GM23338 (cell line): ENCODE data around the gene NCDN. TPM values are rescaled to one million over a fixed set of nuclear protein-coding genes. Genes with fewer than 3 reads are reported as not detected.

Experiments used
- ATAC-seq: fragments of 200-7000 bp; cut with Tn5 transposase; 3 replicates; pipeline ENCODE4 v1.9.1; 2020
- DNase-seq: peaks from one replicate; pipeline ENCODE4 v3.0.0-alpha.2; 2015; ENCODE audit warnings: low spot score
- H2AFZ ChIP-seq: fragments of 200-600 bp; sonication (generic); 2 replicates; pipeline ENCODE4 v1.8.0; 2016; ENCODE audit warnings: antibody characterized with exemption, mild to moderate bottlenecking, moderate library complexity
- H3F3A ChIP-seq: fragments of 200-600 bp; sonication (generic); replicated peaks from 2 replicates; pipeline ENCODE4 v1.8.0; 2017; ENCODE audit warnings: antibody characterized with exemption, mixed run types, low read depth
- H3K27ac ChIP-seq: fragments of 200-600 bp; sonication (generic); 2 replicates; pipeline ENCODE4 v1.6.1; 2016; ENCODE audit warnings: low read depth
- H3K27me3 ChIP-seq: fragments of 200-600 bp; sonication (generic); 2 replicates; pipeline ENCODE4 v1.8.0; 2016; ENCODE audit warnings: mild to moderate bottlenecking, mixed run types, moderate library complexity; ENCODE audit not compliant: insufficient read depth
- H3K36me3 ChIP-seq: fragments of 200-600 bp; sonication (generic); 2 replicates; pipeline ENCODE4 v1.8.0; 2016; ENCODE audit warnings: mild to moderate bottlenecking; ENCODE audit not compliant: insufficient read depth
- H3K4me1 ChIP-seq: fragments of 200-600 bp; sonication (generic); 2 replicates; pipeline ENCODE4 v1.8.0; 2016; ENCODE audit warnings: mild to moderate bottlenecking, moderate library complexity; ENCODE audit not compliant: insufficient read depth
- H3K4me2 ChIP-seq: fragments of 200-600 bp; sonication (generic); 2 replicates; pipeline ENCODE4 v1.7.1; 2017; ENCODE audit warnings: mixed run types
- H3K4me3 ChIP-seq: fragments of 200-600 bp; sonication (generic); 2 replicates; pipeline ENCODE4 v1.6.1; 2016; ENCODE audit warnings: mixed run types
- H3K79me2 ChIP-seq: fragments of 200-600 bp; sonication (generic); replicated peaks from 2 replicates; pipeline ENCODE4 v1.8.0; 2017; ENCODE audit warnings: mild to moderate bottlenecking; ENCODE audit not compliant: insufficient read depth
- H3K9me2 ChIP-seq: fragments of 200-600 bp; sonication (generic); 2 replicates; pipeline ENCODE4 v1.8.0; 2017; ENCODE audit not compliant: insufficient read depth
- H4K20me1 ChIP-seq: fragments of 200-600 bp; sonication (generic); replicated peaks from 2 replicates; pipeline ENCODE4 v1.8.0; 2017; ENCODE audit warnings: mild to moderate bottlenecking; ENCODE audit not compliant: insufficient read depth
- H3K27ac Mint-ChIP-seq: 2 replicates; pipeline ENCODE4 v1.8.0; 2020; ENCODE audit warnings: inconsistent platforms, mild to moderate bottlenecking, moderate library complexity, mixed read lengths
- H3K27me3 Mint-ChIP-seq: 3 replicates; pipeline ENCODE4 v1.8.0; 2022; ENCODE audit warnings: low read depth, mild to moderate bottlenecking, moderate library complexity, mixed read lengths, inconsistent platforms; ENCODE audit not compliant: insufficient read depth, poor library complexity
- H3K36me3 Mint-ChIP-seq: 3 replicates; pipeline ENCODE4 v1.8.0; 2021; ENCODE audit warnings: low read depth, mild to moderate bottlenecking, inconsistent platforms, moderate library complexity, mixed read lengths
- H3K4me1 Mint-ChIP-seq: 3 replicates; pipeline ENCODE4 v1.8.0; 2020; ENCODE audit warnings: mild to moderate bottlenecking, inconsistent platforms, mixed read lengths
- H3K4me3 Mint-ChIP-seq: 3 replicates; pipeline ENCODE4 v1.8.0; 2021; ENCODE audit warnings: moderate library complexity, mild to moderate bottlenecking, inconsistent platforms, mixed read lengths
- H3K9me3 Mint-ChIP-seq: 3 replicates; pipeline ENCODE4 v1.8.0; 2020; ENCODE audit warnings: moderate library complexity, mild to moderate bottlenecking, inconsistent platforms, mixed read lengths
- CREB1 ChIP-seq: fragments of 250-450 bp; sonication (Bioruptor Pico); IDR thresholded peaks from 2 replicates; pipeline ENCODE4 v1.5.0; 2020; ENCODE audit warnings: low read depth, mild to moderate bottlenecking, moderate library complexity
- CTCF ChIP-seq, 2 experiments: fragments of 200-600 bp in 1 of 2; sonication (generic) in 1 of 2; conservative IDR thresholded peaks; 2 replicates each; pipeline versions ENCODE4 v1.5.1 to v1.6.1; 2016 to 2017; ENCODE audit warnings: antibody characterized with exemption in 2 of 2, low read depth in 2 of 2, mild to moderate bottlenecking in 2 of 2, moderate library complexity in 1 of 2
- NANOG ChIP-seq: IDR thresholded peaks from 2 replicates; pipeline ENCODE4 v1.6.1; 2016; ENCODE audit warnings: antibody characterized with exemption, borderline replicate concordance
- POLR2AphosphoS5 ChIP-seq: IDR thresholded peaks from 2 replicates; pipeline ENCODE4 v1.6.1; 2016; ENCODE audit warnings: antibody characterized with exemption, low read depth
- polyA plus RNA-seq: library from polyadenylated mRNA; unstranded; fragments of >200 nt; fragmentation: Nextera tagmentation; extraction: Ambion mirVana; gene quantifications from 2 replicates; pipeline ENCODE4 v1.2.1, GENCODE V29; 2016
- total RNA-seq: library from RNA; depleted of rRNA; stranded (reverse); fragments of >200 nt; shearing (Covaris generic); gene quantifications from 2 replicates; pipeline ENCODE4 v1.2.3, GENCODE V29; 2014
- TF ChIP-seq, protein P1 (sequence below): IDR thresholded peaks from one replicate; pipeline ENCODE4 v1.6.1; 2018; ENCODE audit warnings: antibody characterized with exemption; ENCODE audit not compliant: unreplicated experiment

Gene NCDN
- total and polyA plus RNA-seq, 2 experiments from 2014 or later, result 13.2 to 44.2 TPM

DNA sequence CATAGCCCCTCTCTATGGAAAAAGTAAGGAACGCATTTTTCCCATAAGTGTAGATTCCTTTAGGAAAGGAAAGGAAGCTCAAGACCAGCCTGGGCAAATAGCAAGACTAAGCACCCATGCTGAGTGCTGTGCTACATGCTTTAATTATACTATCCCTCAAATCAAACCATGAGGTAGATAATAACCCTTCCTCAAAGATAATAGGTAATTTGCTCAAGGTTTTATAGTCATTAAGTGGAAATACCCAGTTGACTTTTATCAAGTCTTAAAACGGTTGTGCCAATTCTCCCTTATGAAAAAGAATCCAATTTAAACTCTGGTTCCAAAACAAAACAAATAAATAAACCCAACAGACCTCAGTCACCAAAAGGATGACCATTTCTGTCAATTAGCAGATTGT lies 3.7 kb upstream of the NCDN start:
- Histone ChIP-seq H3K4me3 (peak overlapping the region; percentile 91), H2AFZ (no peak overlapping the region), H3K36me3 (peaks cover 7% of the 10 kb centered on the region; the same call in 1 of the 2 replicates), H3K79me2 (peaks cover 72% of the 10 kb centered on the region), H3K9me2 (no peaks in the 10 kb centered on the region), H3K27me3 (no peaks in the 10 kb centered on the region), H4K20me1 (no peaks in the 10 kb centered on the region), H3K4me2 (peak overlapping the region; percentile 66), H3K4me1 (peaks cover 30% of the 10 kb centered on the region), H3F3A (peaks cover 13% of the 10 kb centered on the region), H3K27ac (peak overlapping the region; percentile 96)
- Mint-ChIP-seq H3K27me3 (peaks cover 13% of the 10 kb centered on the region), H3K9me3 (peaks cover 3% of the 10 kb centered on the region; the same call in 1 of the 3 replicates), H3K36me3 (peaks cover 43% of the 10 kb centered on the region), H3K4me1 (peaks cover 41% of the 10 kb centered on the region), H3K4me3 (peak overlapping the region; percentile 98), H3K27ac (peak overlapping the region; percentile 91)
- no peak for ATAC-seq
- TF ChIP-seq CREB1 (CRISPR knock-in tag) (no peak), NANOG (no peak)
- TF ChIP-seq, protein P1, sequence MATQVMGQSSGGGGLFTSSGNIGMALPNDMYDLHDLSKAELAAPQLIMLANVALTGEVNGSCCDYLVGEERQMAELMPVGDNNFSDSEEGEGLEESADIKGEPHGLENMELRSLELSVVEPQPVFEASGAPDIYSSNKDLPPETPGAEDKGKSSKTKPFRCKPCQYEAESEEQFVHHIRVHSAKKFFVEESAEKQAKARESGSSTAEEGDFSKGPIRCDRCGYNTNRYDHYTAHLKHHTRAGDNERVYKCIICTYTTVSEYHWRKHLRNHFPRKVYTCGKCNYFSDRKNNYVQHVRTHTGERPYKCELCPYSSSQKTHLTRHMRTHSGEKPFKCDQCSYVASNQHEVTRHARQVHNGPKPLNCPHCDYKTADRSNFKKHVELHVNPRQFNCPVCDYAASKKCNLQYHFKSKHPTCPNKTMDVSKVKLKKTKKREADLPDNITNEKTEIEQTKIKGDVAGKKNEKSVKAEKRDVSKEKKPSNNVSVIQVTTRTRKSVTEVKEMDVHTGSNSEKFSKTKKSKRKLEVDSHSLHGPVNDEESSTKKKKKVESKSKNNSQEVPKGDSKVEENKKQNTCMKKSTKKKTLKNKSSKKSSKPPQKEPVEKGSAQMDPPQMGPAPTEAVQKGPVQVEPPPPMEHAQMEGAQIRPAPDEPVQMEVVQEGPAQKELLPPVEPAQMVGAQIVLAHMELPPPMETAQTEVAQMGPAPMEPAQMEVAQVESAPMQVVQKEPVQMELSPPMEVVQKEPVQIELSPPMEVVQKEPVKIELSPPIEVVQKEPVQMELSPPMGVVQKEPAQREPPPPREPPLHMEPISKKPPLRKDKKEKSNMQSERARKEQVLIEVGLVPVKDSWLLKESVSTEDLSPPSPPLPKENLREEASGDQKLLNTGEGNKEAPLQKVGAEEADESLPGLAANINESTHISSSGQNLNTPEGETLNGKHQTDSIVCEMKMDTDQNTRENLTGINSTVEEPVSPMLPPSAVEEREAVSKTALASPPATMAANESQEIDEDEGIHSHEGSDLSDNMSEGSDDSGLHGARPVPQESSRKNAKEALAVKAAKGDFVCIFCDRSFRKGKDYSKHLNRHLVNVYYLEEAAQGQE, result no peak
- no peak for DNase-seq

- H3K27ac Mint-ChIP-seq, result peak overlapping the region; percentile 93
- peak; percentile 57 for ATAC-seq
Measured at GRCh38 chr1:35554266-35555211, 3.1 kb upstream of the NCDN start.

More at GRCh38 chr1:35554266-35555211, 3.1 kb upstream of the NCDN start:
- H3K36me3 Mint-ChIP-seq, result peaks cover 38% of the 10 kb centered on the region
- H3K4me1 ChIP-seq, result peaks cover 34% of the 10 kb centered on the region
- no peaks in the 10 kb centered on the region for H3K9me2 ChIP-seq
- H3K4me2 ChIP-seq, result peak overlapping the region; percentile 71
- no peaks in the 10 kb centered on the region for H4K20me1 ChIP-seq
- H3K27me3 Mint-ChIP-seq, result peaks cover 14% of the 10 kb centered on the region
- peaks cover 7% of the 10 kb centered on the region; the same call in 1 of the 2 replicates for H3K36me3 ChIP-seq
- peaks cover 65% of the 10 kb centered on the region for H3K79me2 ChIP-seq
- peak; percentile 69; the same call in 1 of the 2 replicates for TF ChIP-seq CREB1 (CRISPR knock-in tag)
- TF ChIP-seq POLR2AphosphoS5, result peak; percentile 39; the same call in 1 of the 2 replicates
- no peak for TF ChIP-seq CTCF (conservative IDR thresholded peaks at IDR 0.05; ENCODE audit: low read depth in 2 of 2)
- H3K27ac ChIP-seq, result peak overlapping the region; percentile 96
- peak overlapping the region; percentile 91 for H3K4me3 ChIP-seq
- peaks cover 45% of the 10 kb centered on the region for H3K4me1 Mint-ChIP-seq
- H3K4me3 Mint-ChIP-seq, result peak overlapping the region; percentile 98
- H3F3A ChIP-seq, result peaks cover 13% of the 10 kb centered on the region
- H3K27me3 ChIP-seq, result no peaks in the 10 kb centered on the region
- H2AFZ ChIP-seq, result no peak overlapping the region
- H3K9me3 Mint-ChIP-seq, result peaks cover 3% of the 10 kb centered on the region; the same call in 1 of the 3 replicates
- peak; percentile 95 for DNase-seq
